GM12801 (cell line): Measurements from ENCODE around the gene CIDEB.

Experiments
- CTCF ChIP-seq: IDR thresholded peaks from one replicate; pipeline ENCODE4 v1.5.1; 2011; ENCODE audit warnings: control low read depth; ENCODE audit not compliant: insufficient read length; ENCODE audit errors: extremely low read depth

Gene CIDEB

GRCh38 chr14:24297190-24297964, 10.4 kb downstream of the CIDEB start:
- no peak for TF ChIP-seq CTCF

- TF ChIP-seq CTCF: peak; percentile 21
Observed at GRCh38 chr14:24296341-24297157, 11.2 kb downstream of the CIDEB start.

DNA sequence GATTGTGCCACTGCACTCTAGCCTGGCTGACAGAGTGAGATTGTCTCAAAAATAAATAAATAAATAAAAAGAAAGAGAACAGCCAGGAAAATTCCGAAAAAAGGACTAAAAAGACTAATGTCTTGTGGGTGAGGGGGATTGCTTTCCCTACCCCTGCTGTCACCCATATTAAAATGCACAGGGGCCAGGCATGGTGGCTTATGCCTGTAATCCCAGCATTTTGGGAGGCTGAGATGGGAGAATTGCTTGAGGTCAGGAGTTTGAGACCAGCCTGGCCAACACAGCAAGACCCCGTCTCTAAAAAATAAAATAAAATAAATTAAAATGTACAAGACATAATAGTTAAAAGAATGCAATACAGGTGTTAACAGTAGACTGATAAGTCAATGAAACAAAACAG, 14.3 kb downstream of the CIDEB start:
- no peak for TF ChIP-seq CTCF

- TF ChIP-seq CTCF: no peak
Observed at GRCh38 chr14:24292118-24292807, 15.5 kb downstream of the CIDEB start.

DNA sequence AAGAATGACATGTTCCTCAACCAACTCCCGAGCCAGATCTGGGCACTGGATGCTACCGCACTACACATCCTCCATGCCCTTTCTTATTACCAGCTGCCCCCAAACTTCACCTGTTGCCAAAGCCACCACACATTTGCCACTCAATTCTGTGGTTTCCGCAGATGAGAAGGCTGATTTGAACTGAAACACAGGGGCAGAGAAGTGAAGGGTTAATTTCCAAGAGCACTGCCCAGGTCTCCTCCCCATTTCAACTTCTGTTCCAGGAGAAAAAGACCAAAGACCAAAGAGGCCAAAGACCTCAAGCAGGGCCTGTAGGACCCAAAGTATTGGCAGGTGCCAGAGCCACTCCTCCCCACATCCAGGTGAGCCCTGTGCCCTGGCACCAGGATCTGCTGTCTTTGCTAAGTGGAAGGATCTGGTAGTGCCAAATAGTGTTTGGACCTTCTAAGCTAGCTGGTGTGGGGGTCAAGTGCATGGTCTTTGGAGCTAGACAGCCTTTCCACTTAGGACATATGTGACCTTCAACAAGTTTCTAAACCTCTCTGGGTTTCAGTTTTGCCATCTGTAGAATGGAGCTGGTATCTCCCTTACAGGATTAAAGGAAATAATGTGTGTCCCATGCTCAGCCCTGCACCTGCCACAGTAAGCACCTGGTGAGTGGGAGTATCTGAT, 16.2 kb downstream of the CIDEB start:
- TF ChIP-seq CTCF: no peak

DNA sequence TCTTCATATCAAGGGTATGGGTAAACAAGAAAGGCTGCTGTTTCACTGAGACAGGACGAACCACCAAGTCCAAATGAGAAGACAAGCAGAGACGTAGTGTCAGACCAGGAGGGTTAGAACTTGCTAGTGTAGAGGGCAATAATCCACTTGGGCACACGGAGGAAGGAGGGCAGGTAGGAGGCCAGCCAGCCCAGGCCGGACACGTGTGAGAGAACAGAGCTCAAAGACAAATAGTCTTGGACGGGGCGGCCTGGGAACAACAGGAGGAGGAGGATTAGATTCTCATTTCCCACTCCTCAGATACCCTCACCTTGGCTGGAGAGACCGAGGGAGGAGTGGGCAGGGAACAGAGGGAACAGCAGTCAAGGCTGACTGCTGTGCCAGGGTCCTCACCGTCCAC, 17.0 kb downstream of the CIDEB start:
- TF ChIP-seq CTCF: no peak
